Natural killer cell (primary cell): ENCODE measurements around the gene PSAT1. TPM values are rescaled to one million over a fixed set of nuclear protein-coding genes. Genes with fewer than 3 reads are reported as not detected.

ENCODE experiments used
- ATAC-seq, 3 donors: fragments of 150-1000 bp in 2 of 3; fragments of 200-7000 bp in 1 of 3; cut with Tn5 transposase; 1 replicate in 1 of 3; 2 replicates in 2 of 3; pipeline ENCODE4 v1.10.0; 2021; ENCODE audit warnings: mild to moderate bottlenecking in 2 of 3, moderate library complexity in 2 of 3
- DNase-seq, 2 donors: peaks; one replicate each; pipeline versions ENCODE4 v3.0.0 to v3.0.0-alpha.2; 2013 to 2021; ENCODE audit warnings: mixed read lengths in 1 of 2
- H3K27ac ChIP-seq: one replicate; pipeline ENCODE4 v1.5.1; 2013; ENCODE audit warnings: mild to moderate bottlenecking, low read length
- H3K27me3 ChIP-seq: one replicate; pipeline ENCODE4 v1.6.1; 2013; ENCODE audit warnings: low read length; ENCODE audit not compliant: control insufficient read depth, insufficient read depth
- H3K36me3 ChIP-seq: one replicate; pipeline ENCODE4 v1.6.1; 2013; ENCODE audit warnings: low read length; ENCODE audit not compliant: control insufficient read depth, insufficient read depth
- H3K4me1 ChIP-seq: one replicate; pipeline ENCODE4 v1.6.1; 2013; ENCODE audit warnings: low read length; ENCODE audit not compliant: control insufficient read depth, insufficient read depth
- H3K4me3 ChIP-seq: one replicate; pipeline ENCODE4 v1.5.1; 2013; ENCODE audit warnings: low read length
- H3K9me3 ChIP-seq: one replicate; pipeline ENCODE4 v1.6.1; 2013; ENCODE audit warnings: low read length; ENCODE audit not compliant: control insufficient read depth, insufficient read depth
- H3K27ac Mint-ChIP-seq, 2 donors: one replicate each; pipeline ENCODE4 v1.8.0; 2022; ENCODE audit warnings: mild to moderate bottlenecking in 2 of 2, mixed read lengths in 2 of 2, moderate library complexity in 1 of 2
- H3K27me3 Mint-ChIP-seq, 2 donors: one replicate each; pipeline ENCODE4 v1.8.0; 2022; ENCODE audit warnings: low read depth in 2 of 2, mixed read lengths in 2 of 2
- H3K36me3 Mint-ChIP-seq: one replicate; pipeline ENCODE4 v1.8.0; 2022; ENCODE audit warnings: mixed read lengths
- H3K4me1 Mint-ChIP-seq, 2 donors: one replicate each; pipeline ENCODE4 v1.8.0; 2022; ENCODE audit warnings: mixed read lengths in 2 of 2
- H3K4me3 Mint-ChIP-seq: one replicate; pipeline ENCODE4 v1.8.0; 2022; ENCODE audit warnings: mild to moderate bottlenecking, moderate library complexity, mixed read lengths
- H3K9me3 Mint-ChIP-seq, 2 donors: one replicate each; pipeline ENCODE4 v1.8.0; 2022; ENCODE audit warnings: mixed read lengths in 2 of 2
- CTCF ChIP-seq: fragments of 200-600 bp; IDR thresholded peaks from one replicate; pipeline ENCODE4 v1.8.0; 2022; ENCODE audit warnings: antibody characterized with exemption
- WGBS: methylation state at CpG from one replicate; pipeline ENCODE4 v1.1.7; 2013; ENCODE audit warnings: missing lambda C conversion rate; ENCODE audit not compliant: insufficient coverage; 5-methylcytosine and 5-hydroxymethylcytosine counted together
- intact Hi-C: fragments of 100-400 bp; cut with micrococcal nuclease; formaldehyde crosslinking; loops from one replicate; pipeline ENCODE4 v1.14.2; 2022
- total RNA-seq, 4 donors: library from RNA; stranded (reverse); fragments of 120-200 nt in 1 of 4; gene quantifications; one replicate each; pipeline versions ENCODE4 v1.2.3 to v1.2.4, GENCODE V29; 2013 to 2022

Gene PSAT1
- total RNA-seq, 3 donors from 2014 or later (not counting 1 experiment from before 2014, with no cell fraction given): 1.1 to 3.3 (median 2.3) TPM

- Histone ChIP-seq H3K9me3 (no peaks in the 10 kb centered on the region), H3K27ac (no peak overlapping the region), H3K27me3 (no peaks in the 10 kb centered on the region), H3K4me1 (no peaks in the 10 kb centered on the region), H3K36me3 (no peaks in the 10 kb centered on the region), H3K4me3 (no peak overlapping the region)
- peaks cover 7% of the 10 kb centered on the region in 2 donors for H3K4me1 Mint-ChIP-seq
- no peak overlapping the region for H3K4me3 Mint-ChIP-seq
- no peaks in the 10 kb centered on the region for H3K36me3 Mint-ChIP-seq
- intact Hi-C loops: no loop called here
- H3K9me3 Mint-ChIP-seq: no peaks in the 10 kb centered on the region
- no peak overlapping the region for H3K27ac Mint-ChIP-seq
- ATAC-seq: no peak
- TF ChIP-seq CTCF: no peak
- WGBS: 17% methylated on average over 1 of the region's 2 CpGs
- DNase-seq: peak in 1 of 2 donors; percentile 22
- H3K27me3 Mint-ChIP-seq: peaks cover 0 to 6% of the 10 kb centered on the region in 2 donors
Measured at GRCh38 chr9:78351816-78352215, 54.9 kb downstream of the PSAT1 start.

- peaks cover 0 to 2% of the 10 kb centered on the region in 2 donors for H3K27me3 Mint-ChIP-seq
- Histone ChIP-seq H3K36me3 (no peaks in the 10 kb centered on the region), H3K4me3 (no peak overlapping the region), H3K9me3 (no peaks in the 10 kb centered on the region), H3K27ac (no peak overlapping the region), H3K4me1 (no peaks in the 10 kb centered on the region), H3K27me3 (no peaks in the 10 kb centered on the region)
- ATAC-seq (no peak), DNase-seq (no peak)
- H3K36me3 Mint-ChIP-seq: no peaks in the 10 kb centered on the region
- TF ChIP-seq CTCF: no peak
- H3K4me3 Mint-ChIP-seq: no peak overlapping the region
- no peak overlapping the region for H3K27ac Mint-ChIP-seq
- H3K4me1 Mint-ChIP-seq: peaks cover 7% of the 10 kb centered on the region in 2 donors
- no peaks in the 10 kb centered on the region for H3K9me3 Mint-ChIP-seq
- intact Hi-C loops: no loop called here
Measured at GRCh38 chr9:78354324-78354973, 57.5 kb downstream of the PSAT1 start.

- H3K36me3 Mint-ChIP-seq: no peaks in the 10 kb centered on the region
- 63% methylated on average over 2 of the region's 3 CpGs for WGBS
- H3K27me3 Mint-ChIP-seq: peaks cover 0 to 3% of the 10 kb centered on the region in 2 donors
- intact Hi-C loops: no loop called here
- Histone ChIP-seq H3K27ac (no peak overlapping the region), H3K27me3 (no peaks in the 10 kb centered on the region), H3K36me3 (no peaks in the 10 kb centered on the region), H3K4me3 (no peak overlapping the region), H3K9me3 (no peaks in the 10 kb centered on the region), H3K4me1 (no peaks in the 10 kb centered on the region)
- no peak for ATAC-seq
- no peak for TF ChIP-seq CTCF
- no peak overlapping the region for H3K27ac Mint-ChIP-seq
- no peaks in the 10 kb centered on the region for H3K9me3 Mint-ChIP-seq
- no peak overlapping the region for H3K4me3 Mint-ChIP-seq
- DNase-seq: no peak
- H3K4me1 Mint-ChIP-seq: peaks cover 7% of the 10 kb centered on the region in 2 donors
Measured at GRCh38 chr9:78354989-78355388, 58.1 kb downstream of the PSAT1 start.

- no peak overlapping the region for H3K27ac ChIP-seq
- H3K4me1 ChIP-seq: no peaks in the 10 kb centered on the region
- Mint-ChIP-seq H3K4me3 (no peak overlapping the region), H3K36me3 (no peaks in the 10 kb centered on the region), H3K27ac (no peak overlapping the region), H3K4me1 (peaks cover 6% of the 10 kb centered on the region in 2 donors), H3K27me3 (peaks cover 0 to 3% of the 10 kb centered on the region in 2 donors), H3K9me3 (no peaks in the 10 kb centered on the region)
- no peak for TF ChIP-seq CTCF
- no peak for ATAC-seq
- no peak for DNase-seq
- intact Hi-C loops: no loop called here
- H3K4me3 ChIP-seq: no peak overlapping the region
- H3K9me3 ChIP-seq: no peaks in the 10 kb centered on the region
- no peaks in the 10 kb centered on the region for H3K27me3 ChIP-seq
- no peaks in the 10 kb centered on the region for H3K36me3 ChIP-seq
- WGBS: 92% methylated on average over 3 of the region's 4 CpGs
Measured at GRCh38 chr9:78356634-78357033, 59.7 kb downstream of the PSAT1 start.
